CD4-positive, alpha-beta T cell treated with Interleukin-4 for 4 hours (primary cell): ENCODE data around the gene SPATA16.
"Not testable (repeated sequence)": the region's sequence is repeated elsewhere in the genome, so short reads cannot be mapped to it uniquely, and the experiment has no call there.

Source experiments
- DNase-seq: peaks from one replicate; pipeline ENCODE4 v3.0.0-alpha.2; 2020

The SPATA16 gene

GRCh38 chr3:173140986-173141385, at the start of gene SPATA16:
Gene SPATA16 (minus strand): TSS chr3:173141235. CDS start chr3:173117731, 23,504 bp downstream.
- DNase-seq, result no peak

GRCh38 chr3:173183022-173183421, 42.0 kb upstream of the SPATA16 start:
- DNase-seq, result not testable (repeated sequence)

GRCh38 chr3:173173652-173174051, 32.6 kb upstream of the SPATA16 start:
- no peak for DNase-seq

GRCh38 chr3:173159139-173159538, 18.1 kb upstream of the SPATA16 start:
- not testable (repeated sequence) for DNase-seq

- DNase-seq, result not testable (repeated sequence)
These were observed 15.5 kb upstream of the SPATA16 start for GRCh38 chr3:173156533-173156932.

- DNase-seq, result no peak
These were observed 12.6 kb upstream of the SPATA16 start for GRCh38 chr3:173153631-173154030.

- no peak for DNase-seq
These were observed 1.6 kb downstream of the SPATA16 start for GRCh38 chr3:173139420-173139819.

- no peak for DNase-seq
These were observed 3.0 kb downstream of the SPATA16 start for GRCh38 chr3:173138026-173138425.

- DNase-seq, result no peak
These were observed 6.0 kb downstream of the SPATA16 start for GRCh38 chr3:173135059-173135458.

- DNase-seq, result no peak
These were observed 12.4 kb downstream of the SPATA16 start for GRCh38 chr3:173128633-173129032.

- no peak for DNase-seq
These were observed 29.7 kb downstream of the SPATA16 start for GRCh38 chr3:173111321-173111720.

- no peak for DNase-seq
These were observed 31.9 kb downstream of the SPATA16 start for GRCh38 chr3:173109143-173109542.

GRCh38 chr3:173103469-173103868, 37.6 kb downstream of the SPATA16 start:
- DNase-seq, result no peak

GRCh38 chr3:173098959-173099358, 42.1 kb downstream of the SPATA16 start:
- DNase-seq, result no peak

GRCh38 chr3:173096994-173097785, 43.8 kb downstream of the SPATA16 start:
- DNase-seq, result no peak

- no peak for DNase-seq
These were observed 44.9 kb downstream of the SPATA16 start for GRCh38 chr3:173096140-173096539.

GRCh38 chr3:173092038-173092437, 49.0 kb downstream of the SPATA16 start:
- no peak for DNase-seq

- no peak for DNase-seq
These were observed 50.5 kb downstream of the SPATA16 start for GRCh38 chr3:173090492-173090891.

- no peak for DNase-seq
These were observed 51.8 kb downstream of the SPATA16 start for GRCh38 chr3:173089283-173089682.

- no peak for DNase-seq
These were observed 62.5 kb downstream of the SPATA16 start for GRCh38 chr3:173078525-173078924.

- DNase-seq, result no peak
These were observed 74.7 kb downstream of the SPATA16 start for GRCh38 chr3:173066044-173067004.

- no peak for DNase-seq
These were observed 75.5 kb downstream of the SPATA16 start for GRCh38 chr3:173065543-173065981.

- no peak for DNase-seq
These were observed 76.4 kb downstream of the SPATA16 start for GRCh38 chr3:173064631-173065030.

GRCh38 chr3:173058229-173058628, 82.8 kb downstream of the SPATA16 start:
- DNase-seq, result no peak
